HepG2 (cell line): Measurements from ENCODE around the gene CTDSP1. TPM values are rescaled to one million over a fixed set of nuclear protein-coding genes. Genes with fewer than 3 reads are reported as not detected.

Experiments
- ARNTL ChIP-seq: sonication (generic); formaldehyde crosslinking; IDR thresholded peaks from 2 replicates; pipeline ENCODE4 v1.4.0; 2020; ENCODE audit warnings: mild to moderate bottlenecking, missing genetic modification reagents
- CEBPB ChIP-seq: IDR thresholded peaks from 2 replicates; pipeline ENCODE4 v1.6.1; 2011; ENCODE audit warnings: low read depth, low read length, improper control_type of control experiment, borderline replicate concordance
- DNMT1 ChIP-seq: sonication (generic); formaldehyde crosslinking; IDR thresholded peaks from 2 replicates; pipeline ENCODE4 v1.5.1; 2020; ENCODE audit warnings: mild to moderate bottlenecking, missing genetic modification reagents
- HNRNPL ChIP-seq: fragments of 200-400 bp; formaldehyde crosslinking; IDR thresholded peaks from 2 replicates; pipeline ENCODE4 v1.6.1; 2017; ENCODE audit warnings: mild to moderate bottlenecking, low read depth, low read length
- HOXA9 ChIP-seq: sonication (generic); formaldehyde crosslinking; IDR thresholded peaks from 2 replicates; pipeline ENCODE4 v1.8.1; 2022; ENCODE audit warnings: missing genetic modification reagents, mild to moderate bottlenecking, moderate library complexity, borderline replicate concordance
- RCOR2 ChIP-seq: IDR thresholded peaks from 2 replicates; pipeline ENCODE4 v1.6.1; 2016; ENCODE audit warnings: missing biosample characterization, missing genetic modification reagents
- SIN3B ChIP-seq: fragments of 150-350 bp; IDR thresholded peaks from 2 replicates; pipeline ENCODE4 v1.6.1; 2014; ENCODE audit warnings: low read length
- SIX4 ChIP-seq: sonication (generic); formaldehyde crosslinking; IDR thresholded peaks from 2 replicates; pipeline ENCODE4 v1.4.0; 2020; ENCODE audit warnings: missing genetic modification reagents
- SKI ChIP-seq: fragments of 450-650 bp; IDR thresholded peaks from one replicate; pipeline ENCODE4 v1.6.1; 2018; ENCODE audit warnings: mild to moderate bottlenecking; ENCODE audit not compliant: partially characterized antibody
- SNRNP70 ChIP-seq: fragments of 200-400 bp; formaldehyde crosslinking; IDR thresholded peaks from 2 replicates; pipeline ENCODE4 v1.6.1; 2017; ENCODE audit warnings: mild to moderate bottlenecking, low read depth, low read length, moderate library complexity
- SOX6 ChIP-seq, 2 experiments: fragments of 450-650 bp in 1 of 2; sonication (generic) in 1 of 2; formaldehyde crosslinking in 1 of 2; IDR thresholded peaks; 2 replicates each; pipeline versions ENCODE4 v1.4.0 to v1.6.1; 2017 to 2020; ENCODE audit warnings: antibody characterized with exemption in 1 of 2, mild to moderate bottlenecking in 1 of 2, missing genetic modification reagents in 1 of 2
- SP1 ChIP-seq, 2 experiments: fragments of 450-650 bp in 1 of 2; sonication (generic) in 1 of 2; formaldehyde crosslinking in 1 of 2; IDR thresholded peaks; 2 replicates each; pipeline versions ENCODE4 v1.4.0 to v1.6.1; 2016 to 2020; ENCODE audit warnings: missing genetic modification reagents in 1 of 2
- THAP11 ChIP-seq: IDR thresholded peaks from 2 replicates; pipeline ENCODE4 v1.6.1; 2016; ENCODE audit warnings: missing biosample characterization, missing genetic modification reagents
- TP53 ChIP-seq: sonication (generic); formaldehyde crosslinking; conservative IDR thresholded peaks from 2 replicates; pipeline ENCODE4 v1.4.0; 2020; ENCODE audit warnings: missing genetic modification reagents
- ZNF10 ChIP-seq: sonication (generic); formaldehyde crosslinking; IDR thresholded peaks from 2 replicates; pipeline ENCODE4 v1.4.0; 2020; ENCODE audit warnings: mild to moderate bottlenecking, low read depth, missing genetic modification reagents, borderline replicate concordance
- ZNF430 ChIP-seq: sonication (generic); formaldehyde crosslinking; IDR thresholded peaks from 2 replicates; pipeline ENCODE4 v1.9.0; 2021; ENCODE audit warnings: mild to moderate bottlenecking, missing genetic modification reagents
- ZNF629 ChIP-seq: sonication (generic); formaldehyde crosslinking; conservative IDR thresholded peaks from 2 replicates; pipeline ENCODE4 v1.5.0; 2020; ENCODE audit warnings: missing genetic modification reagents
- ZNF83 ChIP-seq: sonication (generic); formaldehyde crosslinking; IDR thresholded peaks from 2 replicates; pipeline ENCODE4 v1.4.0; 2020; ENCODE audit warnings: missing genetic modification reagents, mild to moderate bottlenecking, borderline replicate concordance
- ZNF841 ChIP-seq: sonication (generic); formaldehyde crosslinking; IDR thresholded peaks from 2 replicates; pipeline ENCODE4 v1.8.1; 2023; ENCODE audit warnings: missing genetic modification reagents, borderline replicate concordance
- ZSCAN21 ChIP-seq: sonication (generic); formaldehyde crosslinking; IDR thresholded peaks from 2 replicates; pipeline ENCODE4 v1.8.0; 2022; ENCODE audit warnings: mild to moderate bottlenecking, missing genetic modification reagents, moderate library complexity, borderline replicate concordance
- polyA plus RNA-seq, 8 experiments: library from polyadenylated mRNA; depleted of rRNA in 3 of 8; stranded (reverse) in 7 of 8; unstranded in 1 of 8; fragments of >200 nt; fragmentation: Illumina TruSeq in 4 of 8; extraction: Trizol in 4 of 8; gene quantifications; 2 replicates each; pipeline versions ENCODE4 v1.2.1 to v1.2.3, GENCODE V29; 2011 to 2016; ENCODE audit warnings: low read depth in 4 of 8, missing spikeins in 1 of 8, mixed read lengths in 1 of 8; ENCODE audit not compliant: insufficient read depth in 1 of 8
- total RNA-seq, 5 experiments: library from RNA; depleted of rRNA; stranded (reverse); fragments of >200 nt; fragmentation: Illumina TruSeq; extraction: Trizol; gene quantifications; 2 replicates each; pipeline ENCODE4 v1.2.3, GENCODE V29; 2016; ENCODE audit warnings: low read depth in 1 of 5
- TF ChIP-seq, protein P1 (sequence below): sonication (generic); formaldehyde crosslinking; IDR thresholded peaks from 2 replicates; pipeline ENCODE4 v1.5.0; 2020; ENCODE audit warnings: missing genetic modification reagents
- TF ChIP-seq, protein P2 (sequence below): sonication (generic); formaldehyde crosslinking; IDR thresholded peaks from 2 replicates; pipeline ENCODE4 v1.4.0; 2020; ENCODE audit warnings: missing genetic modification reagents, borderline replicate concordance
- TF ChIP-seq, protein P3 (sequence below): fragments of 450-650 bp; IDR thresholded peaks from 2 replicates; pipeline ENCODE4 v1.6.1; 2016
- TF ChIP-seq, protein P4 (sequence below): fragments of 450-650 bp; IDR thresholded peaks from 2 replicates; pipeline ENCODE4 v1.6.1; 2017

CTDSP1 gene
- total and polyA plus RNA-seq, 2 of the 13 experiments (the other 11 are each of a cell fraction or from before 2014, with no cell fraction given) = 91.0 to 268 TPM

DNA sequence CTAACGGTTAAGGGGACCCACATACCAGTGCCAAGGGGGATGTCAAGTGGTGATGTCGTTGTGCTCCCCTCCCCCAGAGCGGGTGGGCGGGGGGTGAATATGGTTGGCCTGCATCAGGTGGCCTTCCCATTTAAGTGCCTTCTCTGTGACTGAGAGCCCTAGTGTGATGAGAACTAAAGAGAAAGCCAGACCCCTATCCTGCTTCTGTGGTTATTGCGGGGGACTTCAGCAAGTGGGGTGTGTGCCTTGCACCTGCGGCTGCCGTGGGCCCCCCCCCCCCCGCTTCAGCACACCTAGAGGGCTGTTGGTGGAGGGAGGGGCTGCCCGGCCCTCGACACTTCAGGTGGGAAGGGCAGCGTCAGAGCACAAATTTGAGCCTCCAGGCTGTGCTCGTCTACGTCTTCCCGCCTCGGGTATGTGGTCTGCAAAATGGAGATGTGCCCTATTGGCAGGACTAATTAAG is 6.1 kb downstream of the CTDSP1 start (continued):
- no peak for TF ChIP-seq ARNTL
- TF ChIP-seq SKI = no peak
- no peak for TF ChIP-seq ZNF10 (CRISPR knock-in tag)
- TF ChIP-seq RCOR2 = no peak
- 0 out of 2 replicates have a peak, but pooled peaks have one; percentile 15 for TF ChIP-seq HNRNPL
- TF ChIP-seq SNRNP70 = no peak
- no peak for TF ChIP-seq ZNF83 (CRISPR knock-in tag)
- TF ChIP-seq, protein P1, sequence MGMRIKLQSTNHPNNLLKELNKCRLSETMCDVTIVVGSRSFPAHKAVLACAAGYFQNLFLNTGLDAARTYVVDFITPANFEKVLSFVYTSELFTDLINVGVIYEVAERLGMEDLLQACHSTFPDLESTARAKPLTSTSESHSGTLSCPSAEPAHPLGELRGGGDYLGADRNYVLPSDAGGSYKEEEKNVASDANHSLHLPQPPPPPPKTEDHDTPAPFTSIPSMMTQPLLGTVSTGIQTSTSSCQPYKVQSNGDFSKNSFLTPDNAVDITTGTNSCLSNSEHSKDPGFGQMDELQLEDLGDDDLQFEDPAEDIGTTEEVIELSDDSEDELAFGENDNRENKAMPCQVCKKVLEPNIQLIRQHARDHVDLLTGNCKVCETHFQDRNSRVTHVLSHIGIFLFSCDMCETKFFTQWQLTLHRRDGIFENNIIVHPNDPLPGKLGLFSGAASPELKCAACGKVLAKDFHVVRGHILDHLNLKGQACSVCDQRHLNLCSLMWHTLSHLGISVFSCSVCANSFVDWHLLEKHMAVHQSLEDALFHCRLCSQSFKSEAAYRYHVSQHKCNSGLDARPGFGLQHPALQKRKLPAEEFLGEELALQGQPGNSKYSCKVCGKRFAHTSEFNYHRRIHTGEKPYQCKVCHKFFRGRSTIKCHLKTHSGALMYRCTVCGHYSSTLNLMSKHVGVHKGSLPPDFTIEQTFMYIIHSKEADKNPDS (CRISPR knock-in tag) = peak; percentile 69; the same call in 1 of the 2 replicates
- TF ChIP-seq DNMT1 (CRISPR knock-in tag) = no peak; the same call in 1 of the 2 replicates
- no peak for TF ChIP-seq THAP11
- no peak for TF ChIP-seq TP53 (CRISPR knock-in tag)
- TF ChIP-seq, protein P2, sequence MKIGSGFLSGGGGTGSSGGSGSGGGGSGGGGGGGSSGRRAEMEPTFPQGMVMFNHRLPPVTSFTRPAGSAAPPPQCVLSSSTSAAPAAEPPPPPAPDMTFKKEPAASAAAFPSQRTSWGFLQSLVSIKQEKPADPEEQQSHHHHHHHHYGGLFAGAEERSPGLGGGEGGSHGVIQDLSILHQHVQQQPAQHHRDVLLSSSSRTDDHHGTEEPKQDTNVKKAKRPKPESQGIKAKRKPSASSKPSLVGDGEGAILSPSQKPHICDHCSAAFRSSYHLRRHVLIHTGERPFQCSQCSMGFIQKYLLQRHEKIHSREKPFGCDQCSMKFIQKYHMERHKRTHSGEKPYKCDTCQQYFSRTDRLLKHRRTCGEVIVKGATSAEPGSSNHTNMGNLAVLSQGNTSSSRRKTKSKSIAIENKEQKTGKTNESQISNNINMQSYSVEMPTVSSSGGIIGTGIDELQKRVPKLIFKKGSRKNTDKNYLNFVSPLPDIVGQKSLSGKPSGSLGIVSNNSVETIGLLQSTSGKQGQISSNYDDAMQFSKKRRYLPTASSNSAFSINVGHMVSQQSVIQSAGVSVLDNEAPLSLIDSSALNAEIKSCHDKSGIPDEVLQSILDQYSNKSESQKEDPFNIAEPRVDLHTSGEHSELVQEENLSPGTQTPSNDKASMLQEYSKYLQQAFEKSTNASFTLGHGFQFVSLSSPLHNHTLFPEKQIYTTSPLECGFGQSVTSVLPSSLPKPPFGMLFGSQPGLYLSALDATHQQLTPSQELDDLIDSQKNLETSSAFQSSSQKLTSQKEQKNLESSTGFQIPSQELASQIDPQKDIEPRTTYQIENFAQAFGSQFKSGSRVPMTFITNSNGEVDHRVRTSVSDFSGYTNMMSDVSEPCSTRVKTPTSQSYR = peak; percentile 33; the same call in 1 of the 2 replicates
- TF ChIP-seq, protein P3, sequence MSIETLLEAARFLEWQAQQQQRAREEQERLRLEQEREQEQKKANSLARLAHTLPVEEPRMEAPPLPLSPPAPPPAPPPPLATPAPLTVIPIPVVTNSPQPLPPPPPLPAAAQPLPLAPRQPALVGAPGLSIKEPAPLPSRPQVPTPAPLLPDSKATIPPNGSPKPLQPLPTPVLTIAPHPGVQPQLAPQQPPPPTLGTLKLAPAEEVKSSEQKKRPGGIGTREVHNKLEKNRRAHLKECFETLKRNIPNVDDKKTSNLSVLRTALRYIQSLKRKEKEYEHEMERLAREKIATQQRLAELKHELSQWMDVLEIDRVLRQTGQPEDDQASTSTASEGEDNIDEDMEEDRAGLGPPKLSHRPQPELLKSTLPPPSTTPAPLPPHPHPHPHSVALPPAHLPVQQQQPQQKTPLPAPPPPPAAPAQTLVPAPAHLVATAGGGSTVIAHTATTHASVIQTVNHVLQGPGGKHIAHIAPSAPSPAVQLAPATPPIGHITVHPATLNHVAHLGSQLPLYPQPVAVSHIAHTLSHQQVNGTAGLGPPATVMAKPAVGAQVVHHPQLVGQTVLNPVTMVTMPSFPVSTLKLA = no peak
- no peak for TF ChIP-seq SP1 (IDR thresholded peaks at IDR 0.05)
- TF ChIP-seq SP1 (CRISPR knock-in tag; IDR thresholded peaks at IDR 0.05) = no peak
- no peak for TF ChIP-seq HOXA9 (CRISPR knock-in tag)
- peak; percentile 83; the same call in 1 of the 2 replicates for TF ChIP-seq ZNF430 (CRISPR knock-in tag)
- TF ChIP-seq ZSCAN21 (CRISPR knock-in tag) = no peak
- TF ChIP-seq CEBPB = no peak
- TF ChIP-seq SIX4 (CRISPR knock-in tag) = no peak
- TF ChIP-seq SIN3B = peak; percentile 4; the same call in 1 of the 2 replicates
- no peak for TF ChIP-seq SOX6 (IDR thresholded peaks at IDR 0.05)
- no peak for TF ChIP-seq SOX6 (CRISPR knock-in tag; IDR thresholded peaks at IDR 0.05)
- no peak for TF ChIP-seq ZNF841 (CRISPR knock-in tag)
- no peak for TF ChIP-seq ZNF629
- TF ChIP-seq, protein P4, sequence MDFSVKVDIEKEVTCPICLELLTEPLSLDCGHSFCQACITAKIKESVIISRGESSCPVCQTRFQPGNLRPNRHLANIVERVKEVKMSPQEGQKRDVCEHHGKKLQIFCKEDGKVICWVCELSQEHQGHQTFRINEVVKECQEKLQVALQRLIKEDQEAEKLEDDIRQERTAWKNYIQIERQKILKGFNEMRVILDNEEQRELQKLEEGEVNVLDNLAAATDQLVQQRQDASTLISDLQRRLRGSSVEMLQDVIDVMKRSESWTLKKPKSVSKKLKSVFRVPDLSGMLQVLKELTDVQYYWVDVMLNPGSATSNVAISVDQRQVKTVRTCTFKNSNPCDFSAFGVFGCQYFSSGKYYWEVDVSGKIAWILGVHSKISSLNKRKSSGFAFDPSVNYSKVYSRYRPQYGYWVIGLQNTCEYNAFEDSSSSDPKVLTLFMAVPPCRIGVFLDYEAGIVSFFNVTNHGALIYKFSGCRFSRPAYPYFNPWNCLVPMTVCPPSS = no peak
